Effector memory CD4-positive, alpha-beta T cell (primary cell): ENCODE results near the gene CD6.

ENCODE experiments used
- DNase-seq, 3 donors: peaks; one replicate each; pipeline ENCODE4 v3.0.0-alpha.2; 2020
- H3K27ac ChIP-seq: 2 replicates; pipeline ENCODE4 v1.7.0; 2013; ENCODE audit warnings: mild to moderate bottlenecking, low read length, moderate library complexity; ENCODE audit not compliant: insufficient read depth, poor library complexity, severe bottlenecking
- H3K27me3 ChIP-seq: replicated peaks from 2 replicates; pipeline ENCODE4 v1.7.0; 2013; ENCODE audit warnings: mild to moderate bottlenecking, low read length; ENCODE audit not compliant: insufficient read depth, control insufficient read depth, poor library complexity, severe bottlenecking
- H3K36me3 ChIP-seq: 2 replicates; pipeline ENCODE4 v1.7.0; 2013; ENCODE audit warnings: mild to moderate bottlenecking, low read length, moderate library complexity; ENCODE audit not compliant: control insufficient read depth, insufficient read depth
- H3K4me1 ChIP-seq: 2 replicates; pipeline ENCODE4 v1.7.0; 2013; ENCODE audit warnings: low read length, mild to moderate bottlenecking; ENCODE audit not compliant: control insufficient read depth, insufficient read depth, poor library complexity, severe bottlenecking
- H3K4me3 ChIP-seq: 2 replicates; pipeline ENCODE4 v1.7.0; 2013; ENCODE audit warnings: low read length, low read depth, mild to moderate bottlenecking; ENCODE audit not compliant: insufficient read depth, poor library complexity, severe bottlenecking
- H3K9me3 ChIP-seq: 2 replicates; pipeline ENCODE4 v1.7.0; 2013; ENCODE audit warnings: mild to moderate bottlenecking, low read length, moderate library complexity; ENCODE audit not compliant: control insufficient read depth

The CD6 gene

DNA sequence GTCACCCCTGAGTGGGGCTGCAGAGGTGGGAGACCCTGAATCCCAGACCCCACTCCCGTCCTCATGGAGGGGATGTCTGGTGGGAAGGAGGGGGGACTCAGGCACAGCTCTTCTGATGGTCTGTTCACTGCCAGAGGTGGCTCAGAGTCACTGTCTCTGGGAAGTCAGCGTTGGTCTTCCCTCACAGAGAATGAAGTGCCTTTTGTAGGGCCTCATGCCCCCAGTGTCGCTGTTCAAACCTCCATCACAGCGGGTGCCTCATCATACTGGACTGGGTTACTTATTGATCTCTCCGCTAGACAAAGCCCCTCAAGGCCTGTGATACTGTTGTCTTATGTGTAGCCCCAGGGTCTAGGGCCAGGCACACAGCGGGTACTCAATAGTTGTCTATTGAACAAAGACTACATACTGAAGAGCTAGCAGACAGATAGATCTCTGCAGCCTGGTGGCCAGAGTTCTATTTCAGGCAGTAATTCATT lies 41.3 kb downstream of the CD6 start:
- no peak for DNase-seq

DNA sequence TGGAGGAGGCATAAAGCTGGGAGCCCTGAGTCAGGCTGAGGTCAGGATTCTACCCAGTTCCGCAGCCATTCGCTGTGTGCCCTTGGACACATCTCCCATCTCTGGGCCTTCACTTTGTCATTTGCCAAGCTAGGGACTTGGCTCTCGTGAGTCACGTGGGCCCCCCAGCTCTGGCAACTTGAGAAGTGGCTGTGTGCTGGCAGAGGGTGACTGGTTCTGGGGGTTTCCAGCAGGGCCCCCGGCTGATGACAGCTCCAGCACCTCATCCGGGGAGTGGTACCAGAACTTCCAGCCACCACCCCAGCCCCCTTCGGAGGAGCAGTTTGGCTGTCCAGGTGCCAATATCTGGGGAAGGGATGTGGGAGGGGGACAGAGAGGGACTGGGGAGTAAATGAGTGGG lies 46.6 kb downstream of the CD6 start:
- Histone ChIP-seq H3K4me3 (no peak overlapping the region), H3K27ac (no peak overlapping the region), H3K27me3 (no peaks in the 10 kb centered on the region), H3K9me3 (no peaks in the 10 kb centered on the region), H3K36me3 (peaks cover 67% of the 10 kb centered on the region), H3K4me1 (peaks cover 26% of the 10 kb centered on the region)
- no peak for DNase-seq

More for the DNA sequence above, 41.3 kb downstream of the CD6 start:
- Histone ChIP-seq H3K36me3 (peaks cover 94% of the 10 kb centered on the region), H3K4me1 (peaks cover 3% of the 10 kb centered on the region), H3K27ac (no peak overlapping the region), H3K9me3 (no peaks in the 10 kb centered on the region), H3K27me3 (no peaks in the 10 kb centered on the region), H3K4me3 (no peak overlapping the region)

DNA sequence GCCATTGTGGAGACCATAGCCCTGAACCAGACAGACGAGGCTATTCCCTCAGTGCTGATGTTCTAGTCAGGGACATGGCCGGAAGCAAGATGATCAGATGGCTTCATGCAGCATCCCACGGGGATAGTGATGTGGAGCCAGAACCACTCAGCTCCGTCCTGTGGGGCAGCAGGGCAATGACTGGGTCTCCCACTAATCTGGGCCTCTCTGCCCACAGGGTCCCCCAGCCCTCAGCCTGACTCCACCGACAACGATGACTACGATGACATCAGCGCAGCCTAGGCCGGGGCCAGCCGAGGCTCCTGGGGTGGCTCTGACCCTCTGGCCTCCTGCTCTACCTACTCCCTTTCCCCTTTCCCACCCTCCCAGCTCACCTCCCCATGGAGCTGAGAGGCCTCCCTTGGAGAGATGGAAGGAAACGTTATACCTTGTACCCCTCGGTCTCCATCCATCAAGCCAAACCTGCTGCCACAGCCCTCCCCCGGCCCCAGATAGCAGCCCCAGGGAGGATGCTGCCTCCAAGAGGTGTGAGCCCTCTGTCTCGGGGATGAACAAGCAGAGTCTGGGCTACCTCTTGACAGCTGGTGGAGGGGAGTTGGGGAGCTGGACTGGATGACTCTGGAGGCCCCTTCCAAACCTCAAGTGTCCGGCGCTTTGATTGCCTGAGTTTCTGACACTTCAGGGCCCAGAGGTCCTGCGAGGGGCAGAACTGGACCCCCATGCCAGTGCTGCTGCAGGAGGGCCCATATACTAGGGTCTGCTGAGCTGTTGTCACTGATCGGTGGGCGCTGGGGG lies 47.8 kb downstream of the CD6 start:
- Histone ChIP-seq H3K27ac (no peak overlapping the region), H3K36me3 (peaks cover 56% of the 10 kb centered on the region), H3K9me3 (no peaks in the 10 kb centered on the region), H3K27me3 (no peaks in the 10 kb centered on the region), H3K4me3 (no peak overlapping the region), H3K4me1 (peaks cover 35% of the 10 kb centered on the region)
- no peak for DNase-seq

DNA sequence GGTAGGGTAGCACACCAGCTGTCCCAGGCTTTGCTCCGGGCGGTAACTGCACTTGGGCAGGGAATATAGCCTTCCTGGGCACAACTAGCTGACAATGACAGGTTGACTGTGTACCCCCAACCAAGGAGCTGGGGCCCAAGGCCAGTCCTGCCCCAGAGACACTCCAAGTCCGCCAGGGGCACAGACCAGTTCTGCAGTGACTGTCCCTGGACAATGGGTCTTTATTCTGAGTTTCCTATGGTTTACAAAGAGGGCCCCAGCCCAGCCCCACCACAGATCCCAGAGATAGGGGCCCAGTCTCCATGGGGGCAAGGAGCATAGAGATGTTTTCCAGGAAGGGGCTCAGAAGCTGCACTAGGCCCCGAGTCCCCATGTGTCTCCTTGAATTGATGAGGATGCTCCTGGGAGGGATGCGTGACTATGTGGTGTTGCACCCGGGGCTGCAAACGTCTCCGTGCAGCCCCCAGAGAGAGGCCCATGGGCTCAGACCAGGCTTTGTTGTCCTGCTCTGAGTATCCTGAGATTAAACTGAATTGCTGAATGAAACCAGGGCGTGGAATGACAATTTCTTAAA lies 48.4 kb downstream of the CD6 start:
- DNase-seq = no peak
- H3K27ac ChIP-seq = no peak overlapping the region
- no peaks in the 10 kb centered on the region for H3K9me3 ChIP-seq
- H3K27me3 ChIP-seq = no peaks in the 10 kb centered on the region
- H3K36me3 ChIP-seq = peaks cover 50% of the 10 kb centered on the region
- peaks cover 38% of the 10 kb centered on the region for H3K4me1 ChIP-seq
- H3K4me3 ChIP-seq = no peak overlapping the region

DNA sequence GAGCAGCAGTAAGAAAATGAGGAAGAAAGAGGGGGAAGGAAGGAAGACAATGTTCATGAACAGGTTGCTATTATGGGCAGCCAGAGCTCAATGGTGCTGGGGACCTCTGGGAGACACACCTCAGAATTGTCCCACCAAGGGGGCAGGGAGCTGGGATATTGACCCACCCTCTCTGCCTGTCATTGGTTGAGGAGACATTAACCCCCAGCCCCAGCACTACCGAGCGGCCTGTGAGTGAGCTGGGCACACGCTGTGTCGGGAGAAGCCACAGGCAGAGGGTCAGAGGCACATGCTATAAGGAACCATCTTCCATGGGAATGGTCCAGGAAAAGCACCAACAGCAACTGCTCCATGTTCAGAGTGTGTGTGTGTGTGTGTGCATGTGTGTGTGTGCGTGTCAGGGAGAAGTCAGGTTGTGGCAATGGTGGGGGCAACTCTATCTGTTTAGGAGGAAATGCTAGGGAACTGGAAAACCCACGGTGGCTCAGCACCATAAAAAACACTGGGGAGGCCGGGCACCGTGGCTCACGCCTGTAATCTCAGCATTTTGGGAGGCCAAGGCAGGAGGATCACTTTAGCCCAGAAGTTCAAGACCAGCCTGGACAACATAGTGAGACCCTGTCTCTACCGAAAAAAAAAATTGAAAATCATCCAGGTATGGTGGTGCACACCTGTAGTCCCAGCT lies 49.2 kb downstream of the CD6 start:
- peaks cover 44% of the 10 kb centered on the region for H3K36me3 ChIP-seq
- H3K9me3 ChIP-seq = no peaks in the 10 kb centered on the region
- H3K4me1 ChIP-seq = peaks cover 45% of the 10 kb centered on the region
- no peaks in the 10 kb centered on the region for H3K27me3 ChIP-seq
- DNase-seq = no peak
- peak overlapping the region; percentile 88 for H3K27ac ChIP-seq
- no peak overlapping the region for H3K4me3 ChIP-seq

DNA sequence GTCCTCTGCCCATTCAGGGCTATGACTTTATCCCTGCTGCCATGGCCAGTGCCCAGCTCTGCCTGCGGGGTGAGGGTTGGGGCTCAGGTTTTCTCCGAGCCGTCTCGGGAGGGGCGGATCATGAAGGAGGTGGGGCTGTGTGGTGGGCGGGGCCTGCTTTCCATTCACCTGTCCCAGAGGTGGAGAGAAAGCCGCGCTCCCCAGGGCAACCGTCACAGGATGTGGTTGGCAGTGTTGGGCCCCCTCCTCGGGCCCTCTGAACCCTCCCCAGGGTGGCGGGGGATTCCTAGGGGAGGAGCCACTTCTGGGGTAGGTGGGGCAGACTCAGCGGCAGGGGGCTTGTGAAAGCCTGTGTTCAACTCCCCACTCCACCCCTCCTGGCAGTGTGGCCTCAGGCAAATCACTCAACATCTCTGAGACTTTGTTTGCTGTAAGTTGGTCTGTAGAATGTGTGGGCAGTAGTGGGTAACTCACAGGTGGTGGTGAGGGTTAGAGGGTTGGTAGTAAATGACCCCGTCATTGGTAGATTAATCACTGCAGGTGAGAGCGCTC lies 50.3 kb downstream of the CD6 start:
- Histone ChIP-seq H3K27ac (peak overlapping the region; percentile 88), H3K27me3 (no peaks in the 10 kb centered on the region), H3K4me1 (peaks cover 56% of the 10 kb centered on the region), H3K36me3 (peaks cover 33% of the 10 kb centered on the region), H3K9me3 (no peaks in the 10 kb centered on the region), H3K4me3 (peak overlapping the region; percentile 21)
- peak; percentile 92 to 94 (median 93) for DNase-seq

DNA sequence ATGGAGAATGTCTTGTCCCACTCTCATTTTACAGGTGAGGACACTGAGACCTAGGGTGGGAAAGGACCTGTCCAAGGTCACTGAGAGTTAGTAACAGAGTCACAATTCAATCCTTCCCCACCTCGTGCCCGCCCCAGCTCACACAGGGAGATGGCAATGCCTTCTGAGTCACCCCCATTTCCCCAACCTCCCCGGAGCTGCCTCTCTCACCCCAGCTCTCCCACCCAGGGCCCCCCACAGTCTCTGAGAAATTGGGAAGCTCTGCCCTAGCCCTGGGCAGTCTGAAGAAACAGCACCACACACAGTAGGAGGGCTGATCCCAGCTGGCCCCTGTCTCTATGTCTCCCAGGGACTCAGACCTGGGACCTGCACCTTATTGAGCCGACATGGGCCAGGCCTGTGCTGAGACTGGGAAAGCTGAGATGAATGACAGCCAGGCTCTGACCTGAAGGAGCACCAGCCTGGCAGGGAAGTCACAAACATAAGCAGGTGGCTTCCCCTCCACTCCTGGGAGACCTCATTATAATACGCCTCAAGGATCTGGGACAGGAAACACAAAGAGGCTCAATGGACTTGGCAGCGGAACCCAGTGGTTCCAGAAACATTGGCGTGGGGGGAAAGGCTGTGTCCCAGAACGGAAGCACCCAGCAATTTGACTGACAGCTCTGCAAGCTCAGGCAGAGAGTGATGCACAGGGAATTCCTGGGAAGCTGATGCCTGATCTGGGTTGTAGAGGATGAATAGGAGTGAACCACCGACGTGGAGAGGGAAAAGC lies 51.0 kb downstream of the CD6 start:
- peak in 2 of 3 donors; percentile 34 to 39 for DNase-seq
- no peaks in the 10 kb centered on the region for H3K27me3 ChIP-seq
- peak overlapping the region; percentile 88 for H3K27ac ChIP-seq
- no peaks in the 10 kb centered on the region for H3K9me3 ChIP-seq
- H3K4me3 ChIP-seq = peak overlapping the region; percentile 21
- peaks cover 63% of the 10 kb centered on the region for H3K4me1 ChIP-seq
- peaks cover 28% of the 10 kb centered on the region for H3K36me3 ChIP-seq

DNA sequence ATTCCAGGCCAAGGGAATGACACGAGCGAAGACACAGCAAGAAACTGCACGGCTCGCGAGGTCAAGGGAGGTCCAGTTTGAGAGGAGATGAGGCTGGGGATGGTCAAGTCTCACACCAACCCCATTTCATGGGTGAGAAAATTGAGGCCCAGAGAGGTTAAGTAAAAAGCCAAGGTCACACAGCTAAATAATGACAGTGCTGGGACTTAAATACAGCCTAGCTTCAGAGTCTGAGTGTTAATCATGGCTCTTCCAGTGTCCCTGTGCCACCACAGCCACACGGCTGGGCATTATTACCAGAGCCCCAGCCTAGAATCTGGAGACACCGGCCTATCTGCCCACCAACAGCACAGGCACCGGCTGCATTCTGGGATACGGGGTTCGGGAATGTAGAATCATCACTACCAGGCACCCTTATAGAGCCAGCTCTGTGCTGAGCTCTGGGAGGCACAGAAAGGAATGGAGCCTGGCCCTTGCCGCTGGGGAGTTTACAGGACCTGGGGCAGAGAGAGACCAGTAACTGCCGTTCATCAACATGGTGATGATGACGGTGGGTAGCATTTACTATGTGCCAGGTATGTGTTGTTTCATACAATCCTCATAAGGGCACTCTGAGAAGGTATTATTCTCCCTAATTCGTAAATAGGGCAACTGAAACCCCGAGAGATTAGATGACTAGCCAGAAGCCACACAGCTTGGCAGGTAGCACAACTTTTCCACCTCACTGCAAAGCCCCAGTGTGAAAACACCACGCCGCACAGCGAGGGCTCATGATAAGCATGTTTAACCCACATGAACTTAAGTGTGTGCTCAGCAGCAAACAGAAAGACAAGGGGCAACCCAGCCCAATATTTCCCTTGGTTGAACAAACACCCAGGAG lies 51.8 kb downstream of the CD6 start:
- peaks cover 19% of the 10 kb centered on the region for H3K36me3 ChIP-seq
- DNase-seq = peak; percentile 45 to 60 (median 51)

DNA sequence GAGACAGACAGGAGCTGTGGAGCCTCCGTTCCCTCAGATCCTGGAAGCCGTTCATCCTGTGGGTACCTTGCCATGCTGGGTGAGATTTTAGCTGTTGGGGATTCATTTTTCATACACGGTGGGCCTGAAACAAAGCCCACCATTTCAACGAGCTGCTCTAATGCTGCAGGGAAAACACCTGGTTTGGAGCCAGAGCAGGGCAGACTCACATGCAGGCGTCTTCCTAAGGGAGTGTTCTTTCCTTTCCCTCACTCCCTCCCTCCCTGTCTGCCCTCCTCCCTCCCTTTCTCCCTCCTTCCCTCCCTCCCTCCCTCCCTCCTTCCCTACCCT lies 52.5 kb downstream of the CD6 start:
- Histone ChIP-seq H3K4me1 (peaks cover 76% of the 10 kb centered on the region), H3K27ac (peak overlapping the region; percentile 88), H3K27me3 (no peaks in the 10 kb centered on the region), H3K4me3 (no peak overlapping the region), H3K36me3 (peaks cover 13% of the 10 kb centered on the region), H3K9me3 (no peaks in the 10 kb centered on the region)
- DNase-seq = no peak

More for the DNA sequence above, 51.8 kb downstream of the CD6 start:
- H3K4me1 ChIP-seq = peaks cover 72% of the 10 kb centered on the region
- no peak overlapping the region for H3K4me3 ChIP-seq
- no peaks in the 10 kb centered on the region for H3K27me3 ChIP-seq
- peak overlapping the region; percentile 88 for H3K27ac ChIP-seq
- H3K9me3 ChIP-seq = no peaks in the 10 kb centered on the region
